Measurements from ENCODE around the gene ERC1.

ERC1 gene

GRCh38 chr12:1453810-1454209 lies 462.8 kb downstream of the ERC1 start:
- DNase-seq (ENCODE audit: low read depth): no peak

DNA sequence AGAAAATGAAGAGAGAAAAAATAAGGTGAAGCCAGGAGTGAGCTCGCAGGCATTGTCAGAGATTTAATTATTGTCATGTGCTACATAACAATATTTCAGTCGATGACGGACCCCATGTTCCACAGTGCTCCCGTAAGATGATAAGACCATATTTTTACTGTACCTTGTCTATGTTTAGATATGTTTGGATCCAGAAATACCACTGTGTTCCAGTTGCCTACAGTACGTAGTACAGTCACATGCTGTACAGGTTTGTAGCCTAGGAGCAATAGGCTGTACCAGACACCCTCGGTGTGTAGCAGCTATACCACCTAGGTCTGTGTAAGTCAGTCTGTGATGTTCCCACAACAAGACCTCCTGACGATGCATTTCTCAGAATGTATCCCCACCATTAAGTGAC lies 465.9 kb downstream of the ERC1 start:
- DNase-seq (ENCODE audit: low read depth): no peak

GRCh38 chr12:1457901-1458300 lies 466.9 kb downstream of the ERC1 start:
- DNase-seq (ENCODE audit: low read depth): no peak

GRCh38 chr12:1459339-1459738 lies 468.3 kb downstream of the ERC1 start:
- DNase-seq (ENCODE audit: low read depth): no peak

GRCh38 chr12:1463073-1463905 lies 472.3 kb downstream of the ERC1 start:
- no peak for DNase-seq (ENCODE audit: low read depth)

DNA sequence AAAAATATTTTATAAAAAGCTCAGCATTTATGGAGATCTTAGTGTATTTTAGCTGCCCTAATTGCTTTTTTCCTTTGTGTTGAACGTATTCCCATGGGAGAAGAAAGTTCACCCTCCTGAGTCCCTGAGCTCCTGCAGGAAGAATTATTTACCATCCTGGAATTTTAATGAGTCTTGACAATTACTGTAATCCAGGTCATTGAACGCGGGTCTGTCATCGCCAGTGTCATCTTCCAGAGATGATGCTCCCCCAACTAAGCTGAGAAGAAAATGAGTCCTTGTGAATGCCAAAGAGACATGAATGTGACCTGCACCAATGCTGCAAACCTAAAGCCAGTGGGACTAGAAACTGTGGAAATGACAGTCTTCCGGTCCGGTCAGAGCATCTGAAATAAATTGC lies 473.9 kb downstream of the ERC1 start:
- no peak for DNase-seq (ENCODE audit: low read depth)

GRCh38 chr12:1465990-1466389 lies 475.0 kb downstream of the ERC1 start:
- DNase-seq (ENCODE audit: low read depth): no peak

- no peak for DNase-seq (ENCODE audit: low read depth)
Measured at GRCh38 chr12:1466481-1467154, 475.6 kb downstream of the ERC1 start.

DNA sequence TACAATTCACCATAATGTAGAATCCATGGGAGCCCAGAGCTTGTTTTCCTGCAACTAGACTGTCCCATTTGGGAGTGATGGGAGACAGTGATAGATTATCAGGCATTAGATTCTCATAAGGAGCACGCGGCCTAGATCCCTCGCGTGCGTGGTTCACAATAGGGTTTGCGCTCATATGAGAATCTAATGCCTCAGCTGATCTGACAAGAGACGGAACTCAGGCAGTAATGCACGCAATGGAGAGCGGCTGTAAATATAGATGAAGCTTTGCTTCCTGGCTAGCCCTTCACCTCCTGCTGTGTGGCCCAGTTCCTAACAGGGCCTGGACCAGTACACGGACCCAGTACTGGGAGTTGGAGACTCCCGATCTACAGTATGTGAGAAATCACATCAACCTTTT lies 476.7 kb downstream of the ERC1 start:
- DNase-seq (ENCODE audit: low read depth): no peak

- no peak for DNase-seq (ENCODE audit: low read depth)
Measured at GRCh38 chr12:1469070-1469469, 478.0 kb downstream of the ERC1 start.

DNA sequence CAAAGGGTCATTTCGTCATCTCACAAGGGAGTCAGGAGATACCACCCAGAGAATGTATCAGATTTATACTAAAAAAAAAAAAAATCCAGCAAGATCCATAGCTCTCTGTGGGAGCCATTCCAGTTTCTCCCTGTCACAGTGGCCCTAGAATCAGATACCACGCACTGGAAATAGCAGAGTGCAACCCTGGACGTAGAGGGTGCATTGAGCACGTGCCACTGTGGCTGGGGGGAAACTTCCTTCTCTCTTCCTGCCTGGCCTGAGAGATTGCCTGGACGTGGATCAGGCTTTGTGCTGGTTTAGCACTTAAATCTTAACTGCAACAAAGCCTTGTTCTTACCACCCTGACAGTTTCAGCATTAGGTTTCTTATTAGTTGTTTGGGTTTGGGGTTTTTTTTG lies 479.0 kb downstream of the ERC1 start:
- DNase-seq (ENCODE audit: low read depth): no peak

- no peak for DNase-seq (ENCODE audit: low read depth)
Measured at GRCh38 chr12:1471224-1471623, 480.2 kb downstream of the ERC1 start.

GRCh38 chr12:1473418-1473817 lies 482.4 kb downstream of the ERC1 start:
- DNase-seq (ENCODE audit: low read depth): no peak

DNA sequence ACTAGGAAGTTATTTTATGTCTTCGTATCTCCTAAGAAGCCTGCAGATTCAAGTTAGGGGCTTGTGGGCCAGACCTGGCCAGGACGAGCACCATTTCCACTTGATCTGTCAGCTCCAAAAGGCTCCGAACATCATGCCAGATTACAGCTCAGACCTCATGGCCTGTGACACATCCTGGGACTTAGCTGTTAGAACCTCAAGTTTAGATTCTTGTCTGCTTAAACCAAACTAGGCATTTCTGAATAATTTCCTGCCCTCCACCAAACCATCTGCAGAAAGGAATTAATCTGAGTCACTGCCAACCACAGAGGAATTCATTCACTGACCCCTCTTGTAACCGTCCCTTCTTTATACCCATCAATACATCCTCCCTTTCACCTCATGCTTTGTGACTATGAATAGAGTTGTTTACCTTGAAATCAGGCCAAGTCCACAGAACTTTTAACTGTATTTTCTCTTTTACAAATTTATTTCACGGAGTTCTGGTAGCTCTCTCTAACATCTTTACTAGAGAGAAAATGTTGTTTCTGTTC lies 483.1 kb downstream of the ERC1 start:
- no peak for DNase-seq (ENCODE audit: low read depth)

- DNase-seq (ENCODE audit: low read depth): no peak
Measured at GRCh38 chr12:1474574-1475153, 483.6 kb downstream of the ERC1 start.

DNA sequence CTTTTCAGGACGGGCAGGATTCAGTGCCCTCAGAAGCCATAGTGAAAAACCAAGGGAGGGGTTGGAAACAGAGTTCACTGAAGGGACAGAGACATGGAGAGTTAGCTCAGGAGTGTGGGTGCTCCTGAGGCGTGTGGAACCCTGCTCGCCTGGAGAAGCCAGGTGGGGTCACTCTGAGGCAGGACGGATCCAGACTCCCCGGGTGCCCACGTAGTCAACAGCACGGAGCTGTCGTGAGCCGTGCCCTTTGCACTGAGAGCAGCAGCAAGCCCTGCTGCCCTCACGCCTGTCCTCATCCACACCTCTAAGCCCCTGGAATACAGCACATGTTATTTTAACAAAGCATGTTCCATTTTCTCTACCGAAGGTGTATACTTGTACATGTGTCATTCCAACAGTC lies 488.6 kb downstream of the ERC1 start:
- DNase-seq (ENCODE audit: low read depth): no peak

GRCh38 chr12:1481326-1481725 lies 490.3 kb downstream of the ERC1 start:
- DNase-seq (ENCODE audit: low read depth): no peak

- DNase-seq (ENCODE audit: low read depth): no peak
Measured at GRCh38 chr12:1481906-1482305, 490.9 kb downstream of the ERC1 start.

GRCh38 chr12:1488908-1489381 lies 497.9 kb downstream of the ERC1 start:
- no peak for DNase-seq (ENCODE audit: low read depth)

DNA sequence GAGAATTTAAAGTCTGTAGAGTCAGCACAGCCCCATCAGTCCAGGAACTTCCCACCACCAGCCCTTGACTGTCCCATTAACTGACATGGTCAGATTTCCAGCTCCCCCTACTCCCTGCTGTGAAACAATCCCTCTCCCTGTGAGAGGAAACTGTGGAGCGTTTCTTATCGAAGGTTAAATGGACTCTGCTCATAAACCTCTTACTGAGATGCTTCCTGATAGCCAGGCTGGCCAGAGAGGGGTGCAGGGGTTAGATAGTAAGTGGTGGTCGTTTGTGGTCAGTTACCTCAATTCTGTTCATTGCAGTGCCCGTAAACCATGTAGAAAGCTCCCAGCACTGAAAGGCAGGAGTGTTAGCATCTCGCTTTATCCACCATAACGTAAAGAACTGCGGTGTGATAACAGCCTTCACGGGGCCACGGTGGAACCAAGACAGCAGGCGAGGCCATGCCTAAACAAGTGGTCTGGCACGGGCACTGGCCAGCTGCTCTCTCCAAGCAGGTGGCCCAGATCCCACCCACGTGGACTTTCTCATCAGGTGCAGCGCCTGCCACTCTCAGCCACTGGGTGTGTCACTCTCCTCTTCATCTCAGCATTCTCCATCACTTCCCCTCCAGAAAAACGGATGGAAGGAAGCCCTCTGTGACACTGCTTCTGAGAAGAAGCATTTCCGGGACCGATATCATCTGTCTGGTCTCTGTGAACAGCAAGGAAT lies 501.1 kb downstream of the ERC1 start:
- DNase-seq (ENCODE audit: low read depth): no peak

- DNase-seq (ENCODE audit: low read depth): no peak
Measured at GRCh38 chr12:1493781-1494565, 502.9 kb downstream of the ERC1 start.

Data from stimulated activated CD8-positive, alpha-beta memory T cell treated with anti-CD3 and anti-CD28 coated beads, Interleukin-12 subunit alpha, Interleukin-12 subunit beta, amount 100 ng/mL, for 4 hours (primary cell).